Suprapubic skin (tissue), 3 donors: Measurements from ENCODE around the gene MTCL1.

Experiments used
- POLR2A ChIP-seq, 2 donors: fragments of 450-650 bp; IDR thresholded peaks; one replicate each; pipeline ENCODE4 v1.6.1; 2017; ENCODE audit warnings: antibody characterized with exemption in 2 of 2, mild to moderate bottlenecking in 2 of 2, moderate library complexity in 2 of 2
- TF ChIP-seq, protein P1 (sequence below), 2 donors: fragments of 200-600 bp in 1 of 2; fragments of 450-650 bp in 1 of 2; sonication (generic) in 1 of 2; IDR thresholded peaks; one replicate each; pipeline ENCODE4 v1.5.1; 2016 to 2019; ENCODE audit warnings: antibody characterized with exemption in 2 of 2, mild to moderate bottlenecking in 1 of 2, moderate library complexity in 1 of 2

DNA sequence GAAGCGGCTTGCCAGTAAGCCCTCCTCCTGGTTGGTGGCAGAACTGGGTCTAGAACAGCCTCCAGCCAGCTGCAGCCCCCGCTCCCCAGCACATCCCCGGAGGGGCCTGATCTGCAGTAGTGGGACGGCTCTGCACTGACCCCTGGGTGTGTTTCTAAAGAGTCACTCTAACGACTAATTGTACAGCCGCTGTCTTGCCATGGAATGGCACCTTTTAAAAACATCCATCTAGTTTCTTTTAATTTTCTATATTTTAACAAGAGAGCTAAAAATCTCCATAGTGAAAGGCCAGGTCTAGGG lies 82.0 kb downstream of the MTCL1 start:
- TF ChIP-seq, protein P1, sequence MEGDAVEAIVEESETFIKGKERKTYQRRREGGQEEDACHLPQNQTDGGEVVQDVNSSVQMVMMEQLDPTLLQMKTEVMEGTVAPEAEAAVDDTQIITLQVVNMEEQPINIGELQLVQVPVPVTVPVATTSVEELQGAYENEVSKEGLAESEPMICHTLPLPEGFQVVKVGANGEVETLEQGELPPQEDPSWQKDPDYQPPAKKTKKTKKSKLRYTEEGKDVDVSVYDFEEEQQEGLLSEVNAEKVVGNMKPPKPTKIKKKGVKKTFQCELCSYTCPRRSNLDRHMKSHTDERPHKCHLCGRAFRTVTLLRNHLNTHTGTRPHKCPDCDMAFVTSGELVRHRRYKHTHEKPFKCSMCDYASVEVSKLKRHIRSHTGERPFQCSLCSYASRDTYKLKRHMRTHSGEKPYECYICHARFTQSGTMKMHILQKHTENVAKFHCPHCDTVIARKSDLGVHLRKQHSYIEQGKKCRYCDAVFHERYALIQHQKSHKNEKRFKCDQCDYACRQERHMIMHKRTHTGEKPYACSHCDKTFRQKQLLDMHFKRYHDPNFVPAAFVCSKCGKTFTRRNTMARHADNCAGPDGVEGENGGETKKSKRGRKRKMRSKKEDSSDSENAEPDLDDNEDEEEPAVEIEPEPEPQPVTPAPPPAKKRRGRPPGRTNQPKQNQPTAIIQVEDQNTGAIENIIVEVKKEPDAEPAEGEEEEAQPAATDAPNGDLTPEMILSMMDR (IDR thresholded peaks at IDR 0.05) = no peak
- no peak for TF ChIP-seq POLR2A (IDR thresholded peaks at IDR 0.05)
